Activated T-cell treated with anti-CD3 and anti-CD28 coated beads, Interleukin-2, amount 50 U/mL, for 24 hours (primary cell): ENCODE data around the gene HSD17B4.
"Not testable (repeated sequence)": the region's sequence is repeated elsewhere in the genome, so short reads cannot be mapped to it uniquely, and the experiment has no call there.

ENCODE experiments used
- DNase-seq: peaks from one replicate; pipeline ENCODE4 v3.0.0-alpha.2; 2020
- H3K27ac Mint-ChIP-seq: 2 replicates; pipeline ENCODE4 v1.8.0; 2020; ENCODE audit warnings: mild to moderate bottlenecking, mixed read lengths
- H3K27me3 Mint-ChIP-seq: 2 replicates; pipeline ENCODE4 v1.8.0; 2020; ENCODE audit warnings: mixed read lengths
- H3K36me3 Mint-ChIP-seq: 2 replicates; pipeline ENCODE4 v1.8.0; 2020; ENCODE audit warnings: low read depth, mixed read lengths
- H3K4me1 Mint-ChIP-seq: 2 replicates; pipeline ENCODE4 v1.8.0; 2020; ENCODE audit warnings: low read depth, mixed read lengths
- H3K4me3 Mint-ChIP-seq: 2 replicates; pipeline ENCODE4 v1.8.0; 2020; ENCODE audit warnings: mild to moderate bottlenecking, moderate library complexity, mixed read lengths
- H3K9me3 Mint-ChIP-seq: 2 replicates; pipeline ENCODE4 v1.8.0; 2020; ENCODE audit warnings: mixed read lengths

HSD17B4 gene

DNA sequence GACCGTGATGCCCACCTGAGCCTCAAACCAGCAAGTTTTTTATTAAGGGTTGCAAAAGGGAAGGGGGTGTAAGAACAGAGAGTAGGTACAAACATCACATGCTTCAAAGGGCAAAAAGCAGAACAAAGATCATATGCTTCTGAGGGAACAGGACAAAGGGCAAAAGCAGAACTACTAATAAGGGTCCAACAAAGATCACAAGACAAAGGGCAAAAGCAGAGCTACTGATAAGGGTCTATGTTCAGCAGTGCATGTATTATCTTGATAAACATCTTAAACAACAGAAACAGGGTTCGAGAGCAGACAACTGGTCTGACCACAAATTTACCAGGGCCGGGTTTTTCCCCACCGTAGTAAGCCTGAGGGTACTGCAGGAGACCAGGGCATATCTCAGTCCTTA, 1.7 kb upstream of the HSD17B4 start:
- not testable (repeated sequence) for H3K9me3 Mint-ChIP-seq, H3K27ac Mint-ChIP-seq, DNase-seq, H3K4me3 Mint-ChIP-seq, H3K36me3 Mint-ChIP-seq, H3K27me3 Mint-ChIP-seq
- H3K4me1 Mint-ChIP-seq: peaks cover 18% of the 10 kb centered on the region

GRCh38 chr5:119451561-119451960, 736 bp upstream of the HSD17B4 start:
- peak overlapping the region; percentile 91 for H3K4me3 Mint-ChIP-seq
- no peak overlapping the region for H3K27ac Mint-ChIP-seq
- no peak for DNase-seq
- peaks cover 13% of the 10 kb centered on the region for H3K36me3 Mint-ChIP-seq
- no peaks in the 10 kb centered on the region for H3K27me3 Mint-ChIP-seq
- H3K9me3 Mint-ChIP-seq: no peaks in the 10 kb centered on the region
- H3K4me1 Mint-ChIP-seq: peaks cover 18% of the 10 kb centered on the region

- peak overlapping the region; percentile 91 for H3K4me3 Mint-ChIP-seq
Measured at GRCh38 chr5:119452060-119452372, 281 bp upstream of the HSD17B4 start.

GRCh38 chr5:119453040-119453373, 710 bp downstream of the HSD17B4 start:
- no peaks in the 10 kb centered on the region for H3K27me3 Mint-ChIP-seq
- peak overlapping the region; percentile 91 for H3K4me3 Mint-ChIP-seq
- no peaks in the 10 kb centered on the region for H3K9me3 Mint-ChIP-seq
- H3K27ac Mint-ChIP-seq: peak overlapping the region; percentile 95
- H3K4me1 Mint-ChIP-seq: peaks cover 18% of the 10 kb centered on the region
- no peak for DNase-seq
- H3K36me3 Mint-ChIP-seq: peaks cover 25% of the 10 kb centered on the region

More at GRCh38 chr5:119452060-119452372, 281 bp upstream of the HSD17B4 start:
- Mint-ChIP-seq H3K27me3 (no peaks in the 10 kb centered on the region), H3K9me3 (no peaks in the 10 kb centered on the region), H3K36me3 (peaks cover 17% of the 10 kb centered on the region), H3K27ac (peak overlapping the region; percentile 95), H3K4me1 (peaks cover 18% of the 10 kb centered on the region)
- no peak for DNase-seq

DNA sequence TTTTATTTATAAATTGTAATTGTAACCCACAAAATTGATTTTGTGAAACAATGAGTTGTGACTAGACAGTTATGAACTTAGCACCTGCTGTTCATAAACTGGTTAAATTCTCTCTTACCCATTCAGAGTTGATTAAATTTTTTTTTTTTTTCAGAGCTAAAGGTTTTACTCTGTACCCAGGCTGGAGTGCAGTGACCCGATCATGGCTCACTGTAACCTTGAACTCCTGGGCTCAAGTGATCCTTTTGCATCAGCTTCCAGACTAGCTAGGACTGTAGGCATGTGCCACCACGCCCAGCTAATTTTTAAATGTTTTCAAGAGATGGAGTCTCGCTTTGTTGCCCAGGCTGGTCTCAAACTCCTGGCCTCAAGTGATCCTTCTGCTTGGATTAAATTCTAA, 1.9 kb downstream of the HSD17B4 start:
- Mint-ChIP-seq H3K4me1 (peaks cover 23% of the 10 kb centered on the region), H3K4me3 (no peak overlapping the region), H3K36me3 (peaks cover 29% of the 10 kb centered on the region), H3K27me3 (no peaks in the 10 kb centered on the region), H3K9me3 (no peaks in the 10 kb centered on the region), H3K27ac (no peak overlapping the region)
- no peak for DNase-seq

- Mint-ChIP-seq H3K36me3 (peaks cover 34% of the 10 kb centered on the region), H3K9me3 (no peaks in the 10 kb centered on the region), H3K27ac (no peak overlapping the region), H3K4me1 (peaks cover 12% of the 10 kb centered on the region), H3K4me3 (no peak overlapping the region), H3K27me3 (no peaks in the 10 kb centered on the region)
- no peak for DNase-seq
Measured at GRCh38 chr5:119458911-119459632, 6.8 kb downstream of the HSD17B4 start.

GRCh38 chr5:119465640-119466039, 13.3 kb downstream of the HSD17B4 start:
- no peak overlapping the region for H3K27ac Mint-ChIP-seq
- H3K9me3 Mint-ChIP-seq: peaks cover 34% of the 10 kb centered on the region
- no peak for DNase-seq
- peaks cover 18% of the 10 kb centered on the region for H3K4me1 Mint-ChIP-seq
- peaks cover 64% of the 10 kb centered on the region for H3K36me3 Mint-ChIP-seq
- H3K27me3 Mint-ChIP-seq: no peaks in the 10 kb centered on the region
- no peak overlapping the region for H3K4me3 Mint-ChIP-seq

DNA sequence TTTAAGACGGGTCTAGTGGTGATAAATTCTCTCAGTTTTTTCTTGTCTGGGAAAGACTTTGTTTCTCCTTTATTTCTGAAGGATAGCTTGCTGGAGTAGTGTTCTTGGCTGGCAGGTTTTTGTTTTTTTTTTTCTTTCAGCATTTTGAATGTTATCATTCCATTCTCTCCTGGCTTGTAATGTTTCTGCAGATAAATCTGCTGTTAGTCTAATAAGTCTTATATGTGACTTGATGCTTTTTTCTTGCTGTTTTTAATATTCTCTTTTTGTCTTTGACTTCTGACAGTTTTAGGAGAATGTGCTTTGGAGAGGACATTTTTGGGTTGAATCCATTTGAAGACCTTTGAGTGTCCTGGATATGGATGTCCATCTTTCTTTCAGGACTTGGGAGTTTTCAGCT, 16.0 kb downstream of the HSD17B4 start:
- Mint-ChIP-seq H3K4me1 (peaks cover 21% of the 10 kb centered on the region), H3K27ac (no peak overlapping the region), H3K36me3 (peaks cover 67% of the 10 kb centered on the region), H3K4me3 (no peak overlapping the region), H3K9me3 (peaks cover 34% of the 10 kb centered on the region), H3K27me3 (no peaks in the 10 kb centered on the region)
- no peak for DNase-seq

DNA sequence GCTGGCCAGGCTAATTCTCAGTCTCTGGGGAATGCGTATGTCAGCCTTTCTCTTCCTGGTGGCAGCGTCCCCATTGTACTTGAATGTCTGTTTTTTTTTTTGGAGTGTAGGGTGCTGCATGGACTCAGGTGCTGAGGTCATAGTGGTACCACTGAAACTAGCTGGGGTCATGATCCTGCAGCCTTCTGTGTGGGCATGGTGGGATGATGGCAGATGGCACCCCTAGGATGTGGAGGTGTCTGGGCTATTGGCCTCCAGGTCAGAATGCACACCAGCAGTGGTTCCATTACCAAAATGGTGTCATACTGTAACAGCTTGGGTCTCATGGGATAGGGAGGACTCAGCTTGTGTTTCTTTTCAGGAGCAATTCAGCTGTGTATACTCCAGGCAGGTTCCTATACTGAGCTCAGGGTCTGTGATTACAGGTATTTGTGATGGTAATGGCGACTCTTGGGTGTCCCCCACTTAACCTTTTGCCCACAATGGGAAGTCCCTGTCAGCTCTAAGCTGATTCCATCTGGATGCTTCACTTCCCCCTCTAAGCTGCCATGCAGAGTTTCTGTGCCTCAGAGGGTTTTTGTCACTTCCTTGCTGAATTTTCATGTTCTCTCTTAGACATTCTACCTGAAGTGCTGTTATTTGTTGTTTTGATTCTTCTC, 17.9 kb downstream of the HSD17B4 start:
- H3K36me3 Mint-ChIP-seq: peaks cover 67% of the 10 kb centered on the region
- H3K27ac Mint-ChIP-seq: no peak overlapping the region
- H3K4me1 Mint-ChIP-seq: peaks cover 15% of the 10 kb centered on the region
- no peak overlapping the region for H3K4me3 Mint-ChIP-seq
- H3K9me3 Mint-ChIP-seq: peaks cover 30% of the 10 kb centered on the region
- H3K27me3 Mint-ChIP-seq: no peaks in the 10 kb centered on the region
- DNase-seq: no peak

DNA sequence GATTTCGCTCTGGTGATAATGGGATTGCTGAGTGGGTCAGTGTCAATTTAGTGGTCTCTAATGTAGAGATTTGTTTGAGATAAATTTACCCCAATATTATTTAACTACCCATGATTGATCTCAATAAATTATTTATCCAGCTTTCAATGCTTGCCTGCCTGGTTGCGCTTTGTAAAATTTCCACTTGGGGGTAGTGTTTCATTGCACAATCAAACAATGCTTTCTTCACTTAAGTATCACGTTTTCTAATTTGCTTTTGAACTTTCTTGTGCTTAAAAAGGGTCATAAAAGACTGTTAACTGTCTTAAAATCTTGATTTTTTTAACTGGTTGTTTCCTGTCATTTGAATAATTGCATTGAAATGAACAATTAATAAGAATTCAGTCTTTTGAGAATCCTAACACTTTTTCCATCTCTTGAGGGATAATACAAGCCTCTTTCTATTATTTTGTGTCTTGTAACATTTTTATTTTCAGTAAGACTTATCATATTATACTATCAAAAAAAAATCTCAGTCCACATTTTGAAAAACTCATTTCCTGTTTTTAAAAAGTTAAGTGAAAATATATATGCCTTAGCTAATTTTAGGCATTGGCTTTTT, 18.7 kb downstream of the HSD17B4 start:
- Mint-ChIP-seq H3K36me3 (peaks cover 63% of the 10 kb centered on the region), H3K4me3 (no peak overlapping the region), H3K4me1 (peaks cover 12% of the 10 kb centered on the region), H3K27me3 (no peaks in the 10 kb centered on the region), H3K9me3 (peaks cover 28% of the 10 kb centered on the region), H3K27ac (no peak overlapping the region)
- DNase-seq: no peak

DNA sequence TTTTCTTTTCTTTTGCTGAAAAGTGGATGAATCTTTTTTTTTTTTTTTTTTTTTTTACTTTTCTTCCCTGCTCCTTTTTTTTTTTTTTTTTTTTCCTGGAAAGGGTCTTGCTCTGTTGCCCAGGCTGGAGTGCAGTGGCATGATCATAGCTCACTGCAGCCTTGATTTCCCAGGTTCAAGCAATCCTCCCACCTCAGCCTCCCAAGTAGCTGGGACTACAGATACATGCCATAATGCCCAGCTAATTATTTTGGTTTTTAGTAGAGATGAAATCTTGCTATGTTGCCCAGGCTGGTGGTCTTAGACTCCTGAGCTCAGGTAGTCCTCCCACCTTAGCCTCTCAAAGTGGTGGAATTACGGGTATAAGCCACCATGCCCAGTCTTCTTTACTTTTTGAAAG, 20.9 kb downstream of the HSD17B4 start:
- Mint-ChIP-seq H3K4me3 (no peak overlapping the region), H3K9me3 (peaks cover 12% of the 10 kb centered on the region), H3K27me3 (no peaks in the 10 kb centered on the region), H3K27ac (no peak overlapping the region), H3K36me3 (peaks cover 57% of the 10 kb centered on the region), H3K4me1 (peaks cover 9% of the 10 kb centered on the region)
- no peak for DNase-seq

DNA sequence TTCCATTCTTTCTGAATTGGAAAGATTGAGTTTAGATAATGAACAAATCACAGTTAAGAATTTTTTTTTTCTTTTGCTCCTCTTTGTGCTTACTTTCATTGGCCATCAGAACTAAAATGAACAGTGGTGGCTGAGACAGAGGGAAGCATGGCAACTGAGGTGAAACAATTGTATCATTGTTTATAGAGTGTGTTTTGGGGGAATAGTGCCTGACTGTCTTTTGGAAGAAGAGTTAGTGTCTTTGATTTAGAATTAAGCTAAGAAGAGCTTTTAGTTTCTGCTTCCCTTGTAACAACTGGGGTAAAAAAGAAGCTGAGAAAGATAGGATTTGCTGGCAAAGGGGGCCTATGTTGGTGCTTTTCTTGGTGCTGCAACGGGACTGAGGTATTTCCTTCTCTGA, 24.0 kb downstream of the HSD17B4 start:
- no peak for DNase-seq
- Mint-ChIP-seq H3K36me3 (peaks cover 58% of the 10 kb centered on the region), H3K27me3 (no peaks in the 10 kb centered on the region), H3K4me3 (no peak overlapping the region), H3K9me3 (no peaks in the 10 kb centered on the region), H3K27ac (no peak overlapping the region), H3K4me1 (no peaks in the 10 kb centered on the region)

DNA sequence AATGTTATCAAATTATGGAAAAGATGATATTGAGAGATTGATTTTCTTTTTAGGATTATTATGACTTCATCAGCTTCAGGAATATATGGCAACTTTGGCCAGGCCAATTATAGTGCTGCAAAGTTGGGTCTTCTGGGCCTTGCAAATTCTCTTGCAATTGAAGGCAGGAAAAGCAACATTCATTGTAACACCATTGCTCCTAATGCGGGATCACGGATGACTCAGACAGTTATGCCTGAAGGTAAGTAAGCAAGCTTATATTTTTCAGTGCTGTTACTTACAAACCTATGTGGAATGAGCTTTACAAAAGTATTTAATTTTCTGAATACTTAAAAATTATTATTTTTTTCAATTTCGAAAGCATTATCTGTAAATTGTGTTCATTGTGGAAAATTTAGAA, 26.5 kb downstream of the HSD17B4 start:
- Mint-ChIP-seq H3K36me3 (peaks cover 71% of the 10 kb centered on the region), H3K27ac (no peak overlapping the region), H3K9me3 (no peaks in the 10 kb centered on the region), H3K4me1 (no peaks in the 10 kb centered on the region), H3K4me3 (no peak overlapping the region), H3K27me3 (no peaks in the 10 kb centered on the region)
- DNase-seq: no peak

DNA sequence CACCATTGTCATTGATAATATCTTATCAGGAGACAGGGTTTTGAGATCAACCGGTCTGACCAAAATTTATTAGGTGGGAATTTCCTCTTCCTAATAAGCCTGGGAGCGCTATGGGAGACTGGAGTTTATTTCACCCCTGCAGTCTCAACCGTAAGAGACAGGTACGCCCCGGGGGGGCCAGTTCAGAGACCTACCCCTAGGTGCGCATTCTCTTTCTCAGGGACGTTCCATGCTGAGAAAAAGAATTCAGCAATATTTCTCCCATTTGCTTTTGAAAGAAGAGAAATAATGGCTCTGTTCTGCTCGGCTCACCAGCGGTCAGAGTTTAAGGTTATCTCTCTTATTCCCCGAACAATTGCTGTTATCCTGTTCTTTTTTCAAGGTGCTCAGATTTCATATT, 28.3 kb downstream of the HSD17B4 start:
- not testable (repeated sequence) for H3K27me3 Mint-ChIP-seq, H3K4me3 Mint-ChIP-seq, H3K9me3 Mint-ChIP-seq, DNase-seq, H3K4me1 Mint-ChIP-seq, H3K27ac Mint-ChIP-seq
- peaks cover 76% of the 10 kb centered on the region for H3K36me3 Mint-ChIP-seq

- Mint-ChIP-seq H3K27me3 (no peaks in the 10 kb centered on the region), H3K27ac (no peak overlapping the region), H3K4me3 (no peak overlapping the region), H3K36me3 (peaks cover 73% of the 10 kb centered on the region), H3K4me1 (no peaks in the 10 kb centered on the region), H3K9me3 (no peaks in the 10 kb centered on the region)
- no peak for DNase-seq
Measured at GRCh38 chr5:119483155-119483554, 30.9 kb downstream of the HSD17B4 start.
